Right ventricle myocardium superior (tissue), 1 donor: ENCODE data around the gene EID2B. TPM values are rescaled to one million over a fixed set of nuclear protein-coding genes. Genes with fewer than 3 reads are reported as not detected.

ENCODE experiments used
- ATAC-seq: fragments of 200-7000 bp; cut with Tn5 transposase; one replicate; pipeline ENCODE4 v1.9.1; 2020; ENCODE audit warnings: mild to moderate bottlenecking; ENCODE audit not compliant: poor library complexity
- DNase-seq: peaks from one replicate; pipeline ENCODE4 v3.0.0-alpha.2; 2020
- intact Hi-C: fragments of 100-400 bp; cut with DNase I; formaldehyde crosslinking; loops from one replicate; pipeline ENCODE4 v1.11.2; 2022
- total RNA-seq: library from RNA; stranded (reverse); fragmentation: NEBNext Ultra II Directional; extraction: Animal tissue kit (Norgen Biotek cat#: 25700); gene quantifications from one replicate; pipeline ENCODE4 v1.2.1, GENCODE V29; 2021
- donor health status: DM: no; HTN: yes; CAD: no; lungs with severe emphysema.

Gene EID2B
- total RNA-seq, 1 donor from 2014 or later, result 1.7 TPM

DNA sequence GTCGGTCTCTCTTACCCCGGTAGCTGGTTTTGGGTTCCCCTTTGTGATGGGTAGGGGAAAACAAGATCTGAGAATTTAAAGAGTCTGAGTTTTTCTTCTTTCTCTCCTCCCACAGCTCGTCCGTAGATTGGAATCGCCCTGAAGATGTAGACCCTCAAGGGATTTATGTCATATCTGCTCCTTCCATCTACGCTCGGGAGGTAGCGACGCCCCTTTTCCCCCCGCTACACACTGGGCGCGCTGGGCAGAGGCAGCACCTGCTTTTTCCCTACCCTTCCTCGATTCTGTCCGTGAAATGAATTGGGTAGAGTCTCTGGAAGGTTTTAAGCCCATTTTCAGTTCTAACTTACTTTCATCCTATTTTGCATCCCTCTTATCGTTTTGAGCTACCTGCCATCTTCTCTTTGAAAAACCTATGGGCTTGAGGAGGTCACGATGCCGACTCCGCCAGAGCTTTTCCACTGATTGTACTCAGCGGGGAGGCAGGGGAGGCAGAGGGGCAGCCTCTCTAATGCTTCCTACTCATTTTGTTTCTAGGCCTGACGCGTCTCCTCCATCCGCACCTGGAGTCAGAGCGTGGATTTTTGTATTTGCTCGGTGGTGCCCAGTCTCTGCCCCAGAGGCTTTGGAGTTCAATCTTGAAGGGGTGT lies 24.8 kb downstream of the EID2B start:
- DNase-seq, result no peak
- ATAC-seq, result no peak
- intact Hi-C loops, result no loop called here

DNA sequence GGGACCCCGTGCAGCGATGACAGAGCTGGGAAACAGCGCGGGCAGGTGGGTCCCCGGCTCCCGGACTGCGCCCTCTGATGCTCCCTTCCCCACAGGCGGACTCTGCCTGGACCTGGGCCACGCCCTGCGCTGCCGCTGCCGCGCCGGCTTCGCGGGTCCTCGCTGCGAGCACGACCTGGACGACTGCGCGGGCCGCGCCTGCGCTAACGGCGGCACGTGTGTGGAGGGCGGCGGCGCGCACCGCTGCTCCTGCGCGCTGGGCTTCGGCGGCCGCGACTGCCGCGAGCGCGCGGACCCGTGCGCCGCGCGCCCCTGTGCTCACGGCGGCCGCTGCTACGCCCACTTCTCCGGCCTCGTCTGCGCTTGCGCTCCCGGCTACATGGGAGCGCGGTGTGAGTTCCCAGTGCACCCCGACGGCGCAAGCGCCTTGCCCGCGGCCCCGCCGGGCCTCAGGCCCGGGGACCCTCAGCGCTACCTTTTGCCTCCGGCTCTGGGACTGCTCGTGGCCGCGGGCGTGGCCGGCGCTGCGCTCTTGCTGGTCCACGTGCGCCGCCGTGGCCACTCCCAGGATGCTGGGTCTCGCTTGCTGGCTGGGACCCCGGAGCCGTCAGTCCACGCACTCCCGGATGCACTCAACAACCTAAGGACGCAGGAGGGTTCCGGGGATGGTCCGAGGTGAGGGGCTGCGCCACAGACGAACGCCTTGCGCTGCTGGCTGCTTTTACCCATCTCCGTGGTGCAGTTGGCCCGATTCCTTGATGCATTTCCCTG lies 25.5 kb downstream of the EID2B start:
- intact Hi-C loops, result no loop called here
- DNase-seq (no peak), ATAC-seq (no peak)

DNA sequence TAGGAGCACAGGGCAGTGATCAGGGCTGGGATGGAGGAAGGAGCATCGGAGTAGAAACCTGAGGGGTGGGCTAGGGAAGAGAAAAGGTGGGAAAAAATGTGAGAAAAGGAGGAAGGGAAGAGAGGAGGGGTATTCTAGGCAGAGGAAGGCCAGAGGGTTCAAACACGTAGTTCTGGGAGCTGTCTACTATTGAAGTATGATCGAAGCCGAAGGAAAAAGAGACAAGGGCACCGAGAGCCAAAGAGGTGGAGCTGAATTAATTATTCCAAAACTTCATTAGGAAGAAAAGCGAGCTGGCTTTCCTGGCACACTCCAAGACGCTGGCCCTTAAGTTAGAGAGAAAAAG lies 26.1 kb downstream of the EID2B start:
- DNase-seq, result no peak
- intact Hi-C loops, result no loop called here
- ATAC-seq, result no peak

DNA sequence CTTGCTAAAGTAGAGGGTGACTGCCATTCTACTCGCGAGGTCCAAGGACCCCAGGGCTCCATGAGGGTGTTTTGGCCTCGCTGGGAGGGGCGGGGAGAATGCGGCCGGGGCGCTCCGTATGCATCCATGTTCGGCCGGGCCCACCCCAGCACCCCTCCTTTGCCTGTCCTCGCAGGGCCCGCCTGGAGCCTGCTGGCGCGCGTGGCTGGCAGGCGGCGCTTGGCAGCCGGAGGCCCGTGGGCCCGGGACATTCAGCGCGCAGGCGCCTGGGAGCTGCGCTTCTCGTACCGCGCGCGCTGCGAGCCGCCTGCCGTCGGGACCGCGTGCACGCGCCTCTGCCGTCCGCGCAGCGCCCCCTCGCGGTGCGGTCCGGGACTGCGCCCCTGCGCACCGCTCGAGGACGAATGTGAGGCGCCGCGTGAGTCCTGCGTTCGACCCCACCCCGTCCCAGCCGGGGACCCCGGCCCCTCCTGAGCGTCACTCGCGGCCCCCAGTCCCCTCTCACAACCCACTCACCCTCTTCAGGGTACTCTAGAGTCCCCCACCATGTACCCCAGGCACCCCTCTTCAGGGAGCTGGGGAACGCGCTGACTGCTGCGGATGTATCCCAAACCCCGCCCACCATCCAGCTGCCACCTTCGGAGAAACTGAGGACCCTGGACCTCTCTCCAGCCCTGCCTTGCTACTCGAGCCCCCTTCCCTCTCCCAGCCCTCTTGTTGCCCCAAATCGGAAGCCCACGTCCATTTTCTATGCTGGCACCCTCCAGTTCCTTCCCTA lies 29.8 kb downstream of the EID2B start:
- DNase-seq (peak; percentile 75), ATAC-seq (peak; percentile 76)
- intact Hi-C loops, result no loop called here

DNA sequence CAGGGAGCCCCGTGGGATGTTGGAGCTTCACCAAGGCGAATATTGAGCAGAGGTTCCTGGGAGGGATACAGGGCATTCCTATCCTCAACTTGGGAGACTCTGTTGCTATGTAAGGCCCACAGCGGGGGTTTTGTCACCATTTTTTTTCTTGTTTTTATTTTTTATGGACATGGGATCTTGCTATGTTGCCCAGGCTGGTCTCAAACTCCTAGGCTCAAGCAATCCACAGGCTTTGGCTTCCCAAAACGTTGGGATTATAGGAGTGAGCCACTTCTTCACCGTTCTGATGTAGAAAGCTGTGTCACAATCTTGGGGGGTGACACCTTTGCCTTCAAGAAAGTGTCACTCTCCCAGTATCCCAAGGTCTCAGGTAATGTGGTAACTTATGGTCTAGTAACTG lies 31.3 kb downstream of the EID2B start:
- intact Hi-C loops, result no loop called here
- DNase-seq, result no peak
- no peak for ATAC-seq

DNA sequence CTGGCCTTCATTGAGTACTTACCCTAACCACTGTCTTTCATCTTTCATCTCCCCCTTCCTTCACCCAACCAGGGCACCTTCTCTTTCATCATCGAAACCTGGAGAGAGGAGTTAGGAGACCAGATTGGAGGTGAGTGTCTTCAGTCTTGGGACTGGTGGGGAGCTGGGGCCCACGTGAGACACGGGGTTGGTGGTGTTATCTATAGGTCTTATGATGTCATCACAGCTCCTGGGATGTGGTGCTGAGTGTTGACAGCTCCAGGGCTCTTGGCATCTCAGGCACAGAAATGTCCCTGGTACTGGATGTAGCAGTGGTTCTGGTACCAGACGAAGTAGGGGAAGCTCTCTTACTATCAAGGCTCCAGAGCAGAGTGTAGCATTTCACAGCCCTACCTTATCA lies 32.1 kb downstream of the EID2B start:
- no peak for ATAC-seq
- intact Hi-C loops, result no loop called here
- DNase-seq, result no peak

DNA sequence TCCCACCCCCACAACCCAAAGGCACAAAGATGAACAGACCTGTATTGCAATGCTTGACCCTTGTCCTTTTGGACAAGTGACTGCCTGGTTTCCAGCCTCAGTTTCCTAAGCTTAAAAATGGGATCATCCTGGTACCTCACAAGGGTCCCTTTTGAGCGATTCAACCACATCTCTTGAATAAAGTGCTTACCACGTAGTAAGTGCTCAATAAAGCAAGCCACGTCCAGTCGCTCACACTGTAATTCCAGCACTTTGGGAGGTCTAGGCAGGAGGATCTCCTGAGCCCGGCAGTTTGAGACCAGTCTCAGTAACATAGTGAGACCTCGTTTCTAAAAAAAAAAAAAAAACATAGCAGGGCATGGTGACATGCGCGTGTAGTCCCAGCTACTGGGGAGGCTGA lies 32.7 kb downstream of the EID2B start:
- intact Hi-C loops, result no loop called here
- DNase-seq (no peak), ATAC-seq (no peak)

DNA sequence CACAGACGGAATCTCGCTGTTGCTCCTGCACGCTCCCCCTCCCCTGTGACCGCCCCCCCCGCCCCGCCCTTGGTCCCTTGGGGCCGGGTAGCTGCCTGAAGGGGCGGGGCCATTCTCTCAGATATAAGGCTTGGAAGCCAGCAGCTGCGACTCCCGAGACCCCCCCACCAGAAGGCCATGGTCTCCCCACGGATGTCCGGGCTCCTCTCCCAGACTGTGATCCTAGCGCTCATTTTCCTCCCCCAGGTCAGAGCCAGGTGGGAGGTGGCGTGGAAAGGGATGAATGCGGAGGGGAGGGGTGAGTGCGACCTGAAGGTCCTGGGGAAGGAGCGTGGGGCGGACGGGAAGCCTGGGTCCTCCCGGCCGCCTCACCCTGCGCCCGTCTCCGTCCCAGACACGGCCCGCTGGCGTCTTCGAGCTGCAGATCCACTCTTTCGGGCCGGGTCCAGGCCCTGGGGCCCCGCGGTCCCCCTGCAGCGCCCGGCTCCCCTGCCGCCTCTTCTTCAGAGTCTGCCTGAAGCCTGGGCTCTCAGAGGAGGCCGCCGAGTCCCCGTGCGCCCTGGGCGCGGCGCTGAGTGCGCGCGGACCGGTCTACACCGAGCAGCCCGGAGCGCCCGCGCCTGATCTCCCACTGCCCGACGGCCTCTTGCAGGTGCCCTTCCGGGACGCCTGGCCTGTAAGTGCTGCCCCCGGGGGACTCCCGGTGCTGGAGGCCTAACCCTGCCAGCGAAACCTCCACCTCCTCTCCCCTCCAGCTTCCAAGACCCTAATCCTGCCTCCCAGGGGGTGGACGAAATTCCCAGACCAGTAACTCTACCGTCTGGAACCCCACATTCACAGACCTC lies 33.6 kb downstream of the EID2B start, which contains the start of gene DLL3:
Gene DLL3 (plus strand): TSS at position 150 of the 845 bp plus-strand sequence. CDS start 28 bp downstream, at position 178.
- intact Hi-C loops, result no loop called here
- ATAC-seq, result no peak

DNA sequence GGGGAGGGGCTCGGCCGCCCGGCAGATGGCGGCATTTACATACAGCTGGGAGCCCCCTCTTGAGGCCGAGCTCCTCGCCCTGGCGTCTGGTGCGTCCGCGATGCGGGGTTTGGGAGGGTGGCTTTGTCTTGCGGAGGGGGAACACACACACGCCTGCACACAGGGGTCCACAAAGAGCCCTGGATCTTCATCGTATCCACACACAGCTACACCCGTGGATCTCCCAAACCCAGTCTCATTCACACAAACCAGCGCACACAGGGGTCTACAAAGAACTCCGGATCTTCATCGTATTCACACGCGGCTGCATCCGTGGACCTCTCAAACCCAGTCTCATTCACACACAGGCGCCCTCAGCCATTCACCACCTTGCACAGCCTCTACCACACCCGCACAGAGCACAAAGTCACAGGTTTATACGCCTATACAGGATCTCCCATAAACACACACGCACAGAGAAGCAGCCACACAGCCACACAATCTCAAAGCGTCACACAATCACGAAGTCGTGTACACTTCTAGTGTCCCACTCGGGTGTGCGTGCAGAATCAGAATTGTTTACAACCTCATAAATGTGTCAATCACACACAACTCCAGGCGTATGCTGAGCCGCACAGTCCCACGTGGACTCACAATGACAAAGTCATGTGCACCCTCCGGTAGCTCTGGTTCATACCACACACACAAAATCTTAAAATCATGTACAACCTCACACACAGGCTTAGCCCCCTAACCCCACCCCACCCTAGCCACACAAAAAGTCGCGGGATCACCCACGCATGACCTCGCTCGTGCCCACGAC lies 34.5 kb downstream of the EID2B start:
- intact Hi-C loops, result no loop called here
- DNase-seq (no peak), ATAC-seq (peak; percentile 49)

More for the DNA sequence above, 33.6 kb downstream of the EID2B start, which contains the start of gene DLL3:
- DNase-seq, result no peak

DNA sequence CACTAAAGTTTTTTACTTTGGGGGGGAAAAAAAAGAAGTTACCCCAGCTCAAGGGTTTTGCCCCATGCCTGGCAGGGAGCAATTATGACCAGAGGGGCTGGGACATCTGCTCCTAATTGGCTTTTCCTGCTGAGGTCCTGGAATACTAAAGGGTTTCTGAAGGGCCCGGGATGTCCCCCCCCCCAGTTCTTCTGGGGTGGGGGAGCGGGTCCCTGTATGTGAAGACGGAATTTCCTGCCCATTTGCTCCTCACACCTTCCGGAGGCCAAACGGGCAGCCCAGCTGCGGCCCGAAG lies 35.0 kb downstream of the EID2B start:
- DNase-seq (no peak), ATAC-seq (no peak)
- intact Hi-C loops, result no loop called here

DNA sequence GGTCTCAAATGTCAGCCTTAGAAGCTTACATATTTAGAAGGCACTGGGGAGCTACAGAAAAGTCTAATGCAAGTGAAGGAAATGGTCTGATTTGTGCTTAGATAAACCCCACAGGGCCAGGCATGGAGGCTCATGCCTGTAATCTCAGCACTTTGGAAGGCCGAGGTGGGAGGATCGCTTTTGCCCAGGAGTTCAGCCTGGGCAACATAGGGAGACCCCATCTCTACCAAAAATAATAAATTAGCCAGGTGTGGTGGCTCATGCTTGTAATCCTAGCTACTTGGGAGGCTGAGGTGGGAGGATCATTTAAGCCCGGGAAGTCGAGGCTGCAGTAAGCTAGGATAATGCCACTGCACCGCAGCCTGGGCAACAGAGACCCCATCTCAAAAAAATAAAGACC lies 36.6 kb downstream of the EID2B start:
- DNase-seq, result no peak
- ATAC-seq, result no peak
- intact Hi-C loops, result no loop called here

DNA sequence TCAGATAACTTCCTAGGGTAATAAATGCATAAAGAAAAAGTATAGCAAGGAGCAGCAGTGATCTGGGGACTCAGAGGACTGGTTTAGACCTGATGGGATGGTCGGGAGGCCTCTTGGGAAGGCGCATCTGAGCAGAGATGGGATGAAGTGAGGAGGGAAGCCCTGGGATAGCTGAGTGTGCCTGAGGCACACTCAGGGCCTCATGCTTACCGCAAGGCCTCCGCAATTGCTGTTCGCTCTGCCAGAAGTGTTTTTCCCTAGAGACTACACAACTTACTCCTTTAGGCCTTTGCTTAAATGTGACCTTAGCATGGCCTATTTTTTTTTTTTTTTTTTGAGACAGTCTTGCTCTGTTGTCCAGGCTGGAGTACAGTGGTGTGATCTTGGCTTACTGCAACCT lies 38.0 kb downstream of the EID2B start:
- intact Hi-C loops, result no loop called here
- DNase-seq, result no peak
- no peak for ATAC-seq

DNA sequence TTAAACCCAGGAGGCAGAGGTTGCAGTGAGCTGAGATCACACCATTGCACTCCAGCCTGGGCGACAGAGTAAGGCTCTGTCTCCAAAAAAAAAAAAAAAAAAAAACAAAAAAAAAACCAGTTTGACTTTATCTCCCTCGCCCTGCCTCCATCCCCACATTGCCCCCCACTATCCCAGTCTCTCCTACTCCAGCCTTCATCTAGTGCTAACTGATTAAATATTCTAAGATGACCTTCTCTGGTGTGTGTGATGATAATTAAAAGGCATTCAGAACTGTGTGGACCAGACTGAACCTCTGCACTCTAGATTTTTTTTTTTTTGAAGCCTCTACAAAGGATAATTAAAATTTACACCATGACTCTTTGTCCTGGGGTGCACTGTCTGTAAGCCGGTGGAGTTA lies 39.9 kb downstream of the EID2B start:
- intact Hi-C loops, result no loop called here
- DNase-seq (no peak), ATAC-seq (no peak)

DNA sequence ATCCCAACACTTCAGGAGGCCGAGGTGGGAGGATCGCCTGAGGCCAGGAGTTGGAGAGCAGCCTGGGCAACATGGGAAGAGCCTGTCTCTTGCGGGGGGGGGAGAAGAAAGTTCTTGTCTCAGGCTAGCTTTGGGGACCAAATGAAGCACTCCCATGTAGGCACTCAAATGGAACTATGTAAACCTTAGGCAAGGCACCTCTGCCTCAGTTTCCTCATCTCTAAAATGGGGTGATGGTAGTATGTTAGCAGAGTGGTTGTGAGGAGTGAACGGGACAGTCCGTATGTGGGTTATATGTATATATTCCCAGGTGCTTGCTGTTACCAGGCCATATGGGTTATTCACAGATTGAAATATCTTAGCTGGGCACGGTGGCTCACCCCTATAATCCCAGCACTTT lies 40.4 kb downstream of the EID2B start:
- intact Hi-C loops, result no loop called here
- ATAC-seq (no peak), DNase-seq (no peak)

DNA sequence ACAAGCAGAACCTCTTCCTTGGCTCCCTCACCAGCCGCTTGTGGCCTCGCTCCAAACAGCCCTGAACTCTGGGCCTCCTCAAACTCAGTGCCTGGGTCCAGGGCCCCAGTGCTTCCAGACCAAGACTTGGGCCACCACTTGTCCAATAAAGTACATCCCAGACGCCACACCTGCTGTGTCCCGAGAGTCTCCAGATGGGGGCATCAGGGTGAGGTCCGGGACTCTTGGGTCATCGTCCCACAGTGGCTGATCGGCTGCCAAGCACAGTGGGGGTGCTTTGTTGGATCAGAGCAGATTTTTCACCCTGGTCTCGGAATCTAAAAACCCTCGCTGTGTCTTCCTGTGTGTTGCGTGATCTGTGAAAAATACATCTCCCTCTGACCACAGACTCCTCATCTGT lies 42.9 kb downstream of the EID2B start:
- no peak for DNase-seq
- intact Hi-C loops, result no loop called here
- no peak for ATAC-seq

DNA sequence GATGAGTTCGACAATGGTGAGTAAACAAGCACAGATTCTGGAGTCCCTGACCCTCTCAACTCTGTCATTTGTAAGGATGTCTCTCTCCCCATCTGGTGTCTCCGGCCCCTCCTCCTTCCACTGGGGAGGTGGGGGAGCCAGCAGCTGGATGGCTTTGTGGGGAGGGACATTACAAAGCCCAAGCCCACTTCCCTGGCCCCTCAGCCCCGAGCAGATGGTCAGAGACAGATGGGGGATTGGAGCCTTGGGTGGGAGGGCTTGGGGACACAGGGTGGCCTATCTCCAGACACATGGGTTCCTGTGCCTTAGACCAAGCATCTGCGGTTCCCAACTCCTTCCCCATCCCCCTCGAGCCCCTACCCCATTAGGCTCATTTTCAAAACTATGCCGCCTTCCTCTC lies 49.5 kb downstream of the EID2B start:
- intact Hi-C loops, result no loop called here
- ATAC-seq, result no peak

DNA sequence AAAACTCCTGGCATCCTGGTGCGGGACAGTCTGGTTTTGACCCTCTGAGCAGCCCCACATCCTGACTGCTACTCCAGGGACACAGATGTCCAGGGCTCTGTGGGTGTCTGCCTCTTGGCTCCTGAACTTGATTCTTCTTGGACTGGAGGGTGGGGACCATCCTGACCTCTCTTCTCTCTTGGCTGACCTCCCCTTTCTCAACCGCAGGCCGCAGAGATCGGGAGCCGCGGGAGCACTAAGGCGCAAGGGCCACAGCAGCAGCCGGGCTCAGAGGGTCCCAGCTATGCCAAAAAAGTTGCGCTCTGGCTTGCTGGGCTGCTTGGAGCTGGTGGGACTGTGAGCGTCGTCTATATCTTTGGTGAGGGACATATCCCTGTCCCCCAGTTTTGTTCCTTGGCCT lies 51.0 kb downstream of the EID2B start:
- intact Hi-C loops, result no loop called here
- DNase-seq, result no peak

More for the DNA sequence above, 49.5 kb downstream of the EID2B start:
- DNase-seq, result no peak

DNA sequence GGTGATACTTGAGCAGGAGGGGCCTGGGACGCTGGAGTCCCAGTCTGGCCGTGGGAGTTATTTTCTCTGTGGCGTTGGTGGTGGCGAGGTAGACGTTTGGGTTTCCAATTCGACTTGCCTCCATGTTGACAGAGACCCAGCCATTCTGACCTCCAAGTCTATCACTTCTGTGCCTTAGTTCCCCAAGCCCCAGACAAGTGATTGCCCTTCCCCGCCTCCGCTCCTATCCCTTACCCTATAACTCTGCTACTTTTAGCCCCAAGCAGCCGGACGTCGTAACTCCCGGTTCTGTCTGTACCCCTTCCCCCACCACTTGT lies 51.5 kb downstream of the EID2B start:
- DNase-seq (no peak), ATAC-seq (no peak)
- intact Hi-C loops, result no loop called here

More for the DNA sequence above, 51.0 kb downstream of the EID2B start:
- ATAC-seq, result no peak
